Kidney (tissue), 14 donors: ENCODE data around the gene GDAP2. TPM values are rescaled to one million over a fixed set of nuclear protein-coding genes. Genes with fewer than 3 reads are reported as not detected.

Experiments
- DNase-seq, 5 donors: peaks; one replicate each; pipeline ENCODE4 v3.0.0-alpha.2; 2013 to 2020
- FAIRE-seq: peaks from 2 replicates; lab custom pipeline; 2012; peaks lifted over from hg19 to GRCh38; lab: Jason Lieb, UNC
- H3K27ac ChIP-seq, 2 donors: one replicate each; pipeline ENCODE4 v1.7.0; 2013; ENCODE audit warnings: low read depth in 2 of 2, low read length in 2 of 2, inconsistent platforms in 1 of 2
- H3K27me3 ChIP-seq: one replicate; pipeline ENCODE4 v1.7.1; 2013; ENCODE audit warnings: low read length, inconsistent platforms; ENCODE audit not compliant: control insufficient read depth, insufficient read depth
- H3K36me3 ChIP-seq, 3 donors: one replicate each; pipeline versions ENCODE4 v1.7.0 to v1.7.1; 2013; ENCODE audit warnings: low read length in 3 of 3, control low read depth in 1 of 3, inconsistent platforms in 1 of 3; ENCODE audit not compliant: insufficient read depth in 3 of 3, control insufficient read depth in 2 of 3
- H3K4me1 ChIP-seq, 3 donors: one replicate each; pipeline versions ENCODE4 v1.7.0 to v1.7.1; 2013; ENCODE audit warnings: low read length in 3 of 3, inconsistent platforms in 1 of 3, low read depth in 1 of 3; ENCODE audit not compliant: control insufficient read depth in 2 of 3, insufficient read depth in 2 of 3
- H3K4me3 ChIP-seq, 3 donors: one replicate each; pipeline versions ENCODE4 v1.7.0 to v1.8.1; 2013; ENCODE audit warnings: low read length in 3 of 3, control low read depth in 1 of 3, inconsistent platforms in 1 of 3
- H3K9ac ChIP-seq, 3 donors: one replicate each; pipeline versions ENCODE4 v1.7.0 to v1.7.1; 2013; ENCODE audit warnings: low read length in 3 of 3, control low read depth in 1 of 3, inconsistent platforms in 1 of 3
- H3K9me3 ChIP-seq, 3 donors: one replicate each; pipeline versions ENCODE4 v1.7.0 to v1.7.1; 2013; ENCODE audit warnings: low read length in 3 of 3, control low read depth in 1 of 3, inconsistent platforms in 1 of 3; ENCODE audit not compliant: control insufficient read depth in 2 of 3, insufficient read depth in 1 of 3
- intact Hi-C: fragments of 100-400 bp; cut with DNase I; formaldehyde crosslinking; loops from one replicate; pipeline ENCODE4 v1.11.1; 2022
- polyA plus RNA-seq: library from polyadenylated mRNA; stranded (reverse); fragments of 350-450 nt; fragmentation: Illumina TruSeq; extraction: RNeasy Lipid Tissue Mini Kit (QIAGEN cat#74804); gene quantifications from one replicate; pipeline ENCODE4 v1.2.3, GENCODE V29; 2014; ENCODE audit warnings: low read depth, low replicate concordance; ENCODE audit not compliant: insufficient read depth
- total RNA-seq: library from RNA; stranded (reverse); fragmentation: NEBNext Ultra II Directional; extraction: Animal tissue kit (Norgen Biotek cat#: 25700); gene quantifications from one replicate; pipeline ENCODE4 v1.2.1, GENCODE V29; 2021
- TF ChIP-seq, protein P1 (sequence below): IDR thresholded peaks from 3 replicates; pipeline ENCODE4 v1.5.1; 2012; ENCODE audit warnings: mild to moderate bottlenecking, moderate library complexity, borderline replicate concordance; ENCODE audit not compliant: insufficient read depth; ENCODE audit errors: extremely low read depth
- donor health status: control.
- donor health status: control.
- donor health status: control.
- donor health status: control.
- donor health status: control.
- donor health status: DM: yes; HTN: yes; CAD: no.
- donor health status: Normal renal cell carcinoma (clear cell type).

GDAP2 gene
- total and polyA plus RNA-seq, 2 donors from 2014 or later, result 11.3 to 31.8 TPM

DNA sequence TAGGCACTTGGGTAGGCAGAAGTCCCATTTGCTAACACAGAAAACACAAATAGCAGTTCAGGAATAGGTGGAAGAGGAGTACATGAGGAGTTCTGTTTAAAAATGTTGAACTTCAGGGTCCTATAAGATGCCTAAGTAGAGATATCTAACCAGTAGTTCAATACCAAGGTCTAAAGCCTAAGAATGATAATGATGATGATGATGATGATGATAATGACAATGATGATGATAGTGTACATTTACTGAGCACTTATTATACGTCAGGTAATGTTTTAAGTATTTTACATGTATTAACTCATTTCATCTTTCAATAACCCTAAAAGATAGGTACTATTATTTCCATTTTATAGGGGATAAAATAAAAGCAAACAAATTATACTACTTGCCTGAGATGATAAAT is 50.1 kb downstream of the GDAP2 start:
- Histone ChIP-seq H3K36me3 (peaks cover 5 to 42% (median 13%) of the 10 kb centered on the region in 3 donors), H3K4me1 (no peaks in the 10 kb centered on the region), H3K4me3 (no peak overlapping the region), H3K9ac (no peak overlapping the region), H3K9me3 (no peaks in the 10 kb centered on the region), H3K27ac (no peak overlapping the region), H3K27me3 (no peaks in the 10 kb centered on the region)
- intact Hi-C loops, result no loop called here
- no peak for DNase-seq
- TF ChIP-seq, protein P1, sequence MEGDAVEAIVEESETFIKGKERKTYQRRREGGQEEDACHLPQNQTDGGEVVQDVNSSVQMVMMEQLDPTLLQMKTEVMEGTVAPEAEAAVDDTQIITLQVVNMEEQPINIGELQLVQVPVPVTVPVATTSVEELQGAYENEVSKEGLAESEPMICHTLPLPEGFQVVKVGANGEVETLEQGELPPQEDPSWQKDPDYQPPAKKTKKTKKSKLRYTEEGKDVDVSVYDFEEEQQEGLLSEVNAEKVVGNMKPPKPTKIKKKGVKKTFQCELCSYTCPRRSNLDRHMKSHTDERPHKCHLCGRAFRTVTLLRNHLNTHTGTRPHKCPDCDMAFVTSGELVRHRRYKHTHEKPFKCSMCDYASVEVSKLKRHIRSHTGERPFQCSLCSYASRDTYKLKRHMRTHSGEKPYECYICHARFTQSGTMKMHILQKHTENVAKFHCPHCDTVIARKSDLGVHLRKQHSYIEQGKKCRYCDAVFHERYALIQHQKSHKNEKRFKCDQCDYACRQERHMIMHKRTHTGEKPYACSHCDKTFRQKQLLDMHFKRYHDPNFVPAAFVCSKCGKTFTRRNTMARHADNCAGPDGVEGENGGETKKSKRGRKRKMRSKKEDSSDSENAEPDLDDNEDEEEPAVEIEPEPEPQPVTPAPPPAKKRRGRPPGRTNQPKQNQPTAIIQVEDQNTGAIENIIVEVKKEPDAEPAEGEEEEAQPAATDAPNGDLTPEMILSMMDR, result no peak
- FAIRE-seq, result no peak

DNA sequence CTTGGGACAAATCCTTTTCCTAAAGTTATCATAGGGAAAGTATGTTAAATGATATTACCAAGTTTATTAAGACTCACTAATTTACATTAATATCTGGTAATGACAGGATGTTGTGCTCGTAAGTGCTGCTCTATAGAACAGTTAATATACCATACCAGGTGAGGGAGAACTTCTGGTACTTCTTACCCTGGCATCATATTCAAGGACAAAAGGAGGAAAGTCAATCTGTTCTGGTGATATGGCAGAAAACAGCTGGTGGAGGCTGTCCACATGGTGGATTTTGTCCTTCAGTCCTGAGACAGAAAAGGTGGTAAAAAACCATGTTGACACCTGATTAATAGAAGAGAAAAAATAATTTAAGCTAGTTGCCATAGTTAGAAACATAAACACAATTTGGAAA is 51.6 kb downstream of the GDAP2 start:
- intact Hi-C loops, result no loop called here
- Histone ChIP-seq H3K9ac (no peak overlapping the region), H3K4me3 (no peak overlapping the region), H3K27ac (no peak overlapping the region), H3K4me1 (no peaks in the 10 kb centered on the region), H3K36me3 (peaks cover 5 to 42% (median 13%) of the 10 kb centered on the region in 3 donors), H3K27me3 (no peaks in the 10 kb centered on the region), H3K9me3 (no peaks in the 10 kb centered on the region)
- DNase-seq (no peak), FAIRE-seq (no peak)
- TF ChIP-seq, protein P1, result no peak

DNA sequence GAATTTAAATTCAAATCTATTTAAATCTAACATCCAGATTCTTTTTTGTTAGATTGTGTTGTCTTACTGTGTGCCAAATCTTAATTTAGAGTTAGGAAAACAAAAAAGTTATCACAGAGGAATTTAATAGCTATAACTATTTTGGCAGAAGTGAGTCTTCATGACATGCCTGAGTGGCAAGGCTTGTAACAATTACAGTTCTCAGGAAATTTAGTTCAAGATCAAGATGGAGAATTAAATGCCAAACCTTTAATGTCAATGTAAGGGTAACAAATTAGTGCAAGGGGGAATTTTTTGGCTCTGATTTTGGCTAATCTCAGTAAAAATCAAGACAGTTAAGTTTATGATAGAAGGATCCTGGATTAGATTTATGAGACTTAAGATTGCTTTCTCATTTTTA is 58.4 kb downstream of the GDAP2 start:
- Histone ChIP-seq H3K27me3 (no peaks in the 10 kb centered on the region), H3K9me3 (no peaks in the 10 kb centered on the region), H3K27ac (no peak overlapping the region), H3K4me3 (no peak overlapping the region), H3K9ac (no peak overlapping the region), H3K4me1 (no peaks in the 10 kb centered on the region), H3K36me3 (peaks cover 3 to 27% (median 21%) of the 10 kb centered on the region in 3 donors)
- FAIRE-seq (no peak), DNase-seq (no peak)
- intact Hi-C loops, result no loop called here
- TF ChIP-seq, protein P1, result no peak

DNA sequence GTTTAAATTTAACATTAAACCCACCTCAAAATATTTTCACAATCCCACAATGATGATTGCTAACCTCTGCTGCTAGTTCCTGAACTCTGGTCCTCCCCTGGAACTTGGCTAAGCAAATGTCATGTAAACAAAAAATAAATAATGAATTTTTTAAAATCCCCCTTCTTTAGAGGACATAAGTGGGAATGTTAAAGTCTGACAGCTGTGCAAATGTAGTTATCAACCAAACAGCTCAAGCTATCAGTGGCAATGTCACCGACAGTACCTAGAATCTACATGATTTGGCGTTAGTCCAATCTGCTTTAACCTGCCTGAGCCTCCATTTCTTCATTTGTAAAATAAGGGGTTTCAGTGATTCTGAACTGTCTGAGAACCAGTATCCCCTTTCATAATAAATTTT is 67.7 kb downstream of the GDAP2 start:
- no peak overlapping the region for H3K9ac ChIP-seq
- FAIRE-seq (no peak), DNase-seq (no peak)
- no peak overlapping the region for H3K4me3 ChIP-seq
- H3K27me3 ChIP-seq, result no peaks in the 10 kb centered on the region
- no peaks in the 10 kb centered on the region for H3K4me1 ChIP-seq
- H3K27ac ChIP-seq, result no peak overlapping the region
- peaks cover 0 to 2% (median 0%) of the 10 kb centered on the region in 3 donors for H3K9me3 ChIP-seq
- intact Hi-C loops, result no loop called here
- H3K36me3 ChIP-seq, result peaks cover 3 to 9% (median 7%) of the 10 kb centered on the region in 3 donors
- TF ChIP-seq, protein P1, result no peak
